DMS 273 (cell line): Measurements from ENCODE around the gene RAB6B.

Source experiments
- DNase-seq: peaks from one replicate; lab custom pipeline; 2025; ENCODE audit not compliant: unreplicated experiment; lab: John Stamatoyannopoulos, UW

The RAB6B gene

DNA sequence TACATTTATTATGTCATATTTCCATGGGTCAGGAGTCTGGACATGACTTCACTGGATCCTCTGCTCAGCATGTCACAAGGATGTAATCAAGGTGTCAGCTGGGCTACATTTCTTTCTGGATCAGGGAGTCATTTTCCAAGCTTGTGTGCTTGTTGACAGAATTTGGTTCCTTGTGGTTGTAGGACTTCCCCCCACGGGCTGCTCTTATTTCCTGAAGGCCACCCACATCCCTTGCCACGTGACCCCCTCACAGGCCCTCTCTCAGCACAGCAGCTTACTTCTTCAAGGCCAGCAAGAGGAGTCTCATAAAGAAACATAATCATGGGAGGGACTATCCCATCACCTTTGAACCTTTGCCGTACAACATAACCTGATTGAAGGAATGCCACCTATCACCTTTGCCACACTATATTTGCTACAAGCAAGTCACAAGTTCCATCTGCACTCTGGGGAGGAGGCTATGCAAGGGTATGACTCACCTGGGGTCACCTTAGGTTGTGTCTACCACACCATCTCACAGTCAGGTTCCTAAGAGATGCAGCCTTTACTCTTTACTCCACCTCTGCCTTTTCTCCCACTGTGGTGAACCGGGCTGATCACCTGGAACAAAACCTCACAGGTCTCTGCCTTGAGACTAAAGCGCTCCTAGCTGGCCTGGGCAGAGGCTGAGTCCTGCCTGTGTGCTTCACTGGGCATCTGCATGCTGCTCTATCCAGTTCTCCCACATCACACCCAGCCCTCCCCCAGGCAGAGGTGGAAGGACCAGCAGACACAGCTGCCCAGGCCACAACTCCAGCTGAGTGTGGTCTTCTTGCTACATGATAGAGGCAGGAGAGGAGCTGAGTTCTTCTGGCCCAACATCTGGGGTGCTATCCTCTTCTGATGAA is 13.5 kb downstream of the RAB6B start:
- no peak for DNase-seq

DNA sequence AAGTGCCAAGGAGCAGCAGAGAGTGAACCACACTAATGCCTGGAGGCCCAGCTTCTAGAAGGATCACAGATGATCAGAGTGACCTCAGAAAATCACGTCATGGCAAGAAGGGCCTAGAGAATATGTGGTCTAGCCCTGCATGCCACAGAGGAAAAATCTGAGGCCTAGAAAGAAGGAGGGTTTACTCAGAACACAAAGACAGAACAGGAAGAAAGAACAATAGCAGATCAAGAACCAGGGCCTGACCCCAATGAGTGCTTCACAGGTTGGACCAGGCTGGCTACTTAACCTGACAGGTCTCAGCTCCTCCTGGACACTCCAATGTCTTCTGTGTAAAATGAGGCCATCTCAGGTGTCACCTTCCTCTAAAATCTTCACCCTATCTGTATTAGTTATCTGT is 14.2 kb downstream of the RAB6B start:
- no peak for DNase-seq

DNA sequence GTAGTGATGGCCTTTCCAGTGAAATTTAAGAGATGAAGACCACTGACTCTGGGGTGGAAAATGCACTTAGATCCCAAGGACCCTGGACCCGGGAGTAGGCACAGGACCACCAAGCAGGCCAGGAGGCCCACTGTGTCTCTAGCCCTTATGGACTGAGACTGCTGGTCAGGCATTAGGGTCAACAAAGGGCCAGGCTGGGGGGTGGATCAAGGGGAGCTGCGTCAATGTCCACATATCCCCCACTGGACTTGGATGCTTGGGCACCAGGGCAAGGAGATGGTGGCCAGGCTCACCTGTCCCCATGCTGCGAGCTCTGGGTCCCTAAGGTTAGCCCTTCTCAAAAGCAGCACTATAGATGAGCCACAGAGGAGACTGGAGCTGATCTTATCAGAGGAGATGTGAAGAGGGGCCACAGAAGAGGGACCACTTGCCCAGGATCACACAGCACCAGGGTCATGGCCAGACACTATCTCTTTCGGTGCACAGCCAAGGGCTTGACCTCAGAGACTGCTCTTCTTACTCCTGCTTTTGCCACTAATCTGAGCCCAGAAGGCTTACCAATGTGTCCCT is 14.7 kb downstream of the RAB6B start:
- DNase-seq, result no peak

DNA sequence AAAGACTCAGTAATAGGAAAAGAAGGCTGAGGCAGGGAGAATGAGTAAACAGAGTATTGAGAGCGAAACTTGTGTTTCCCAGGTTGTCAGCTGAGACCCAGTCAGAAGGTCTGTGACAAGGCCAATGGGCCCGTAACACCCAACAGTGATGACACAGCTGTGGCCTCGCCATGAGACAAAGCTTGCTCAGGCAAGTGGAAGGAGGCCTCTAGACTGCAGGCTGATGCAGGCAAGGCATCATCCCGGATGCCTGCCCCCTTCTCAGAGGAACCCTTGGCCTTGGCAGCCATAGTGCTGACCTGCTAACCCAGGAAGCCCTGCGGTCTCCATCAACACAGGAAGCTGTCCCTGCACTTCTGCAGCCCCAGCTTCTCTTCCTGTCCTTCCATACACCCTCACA is 15.4 kb downstream of the RAB6B start:
- DNase-seq, result no peak

DNA sequence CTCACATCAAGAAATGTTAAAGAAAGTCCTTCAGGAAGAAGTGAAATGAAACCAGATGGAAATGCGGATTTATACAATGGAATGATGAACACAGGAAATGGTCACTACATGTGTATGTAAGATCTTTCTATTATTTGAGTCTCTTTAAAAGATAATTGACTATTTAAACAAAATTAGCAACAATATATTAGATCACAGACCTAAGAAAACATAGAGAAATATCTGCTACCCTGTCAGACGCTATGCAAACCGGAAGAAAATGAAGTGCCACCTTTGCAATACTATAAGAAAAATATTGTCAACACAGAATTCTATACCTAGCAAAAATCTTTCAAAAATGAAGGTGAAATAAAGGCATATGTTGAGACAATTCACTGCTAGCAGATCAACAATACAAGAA is 17.2 kb downstream of the RAB6B start:
- DNase-seq, result no peak

DNA sequence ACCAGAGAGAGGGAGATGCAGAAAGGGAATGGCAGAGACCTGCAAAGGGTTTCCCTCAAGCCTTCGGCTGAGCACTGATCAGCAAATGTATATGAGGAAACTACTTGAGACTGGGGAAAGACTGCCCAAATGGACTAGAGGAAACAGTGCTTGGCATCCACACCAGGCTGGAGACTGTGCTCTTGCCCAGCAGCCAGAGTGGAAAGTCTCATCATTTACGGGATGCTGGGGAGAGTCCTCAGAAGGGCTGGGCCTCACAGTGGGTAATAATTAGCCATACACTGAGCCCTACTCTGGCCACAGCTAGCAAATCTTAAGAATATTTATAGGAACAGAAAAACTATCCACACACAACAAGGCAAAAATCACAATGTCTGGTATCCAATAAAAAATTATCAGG is 18.5 kb downstream of the RAB6B start:
- DNase-seq, result no peak

DNA sequence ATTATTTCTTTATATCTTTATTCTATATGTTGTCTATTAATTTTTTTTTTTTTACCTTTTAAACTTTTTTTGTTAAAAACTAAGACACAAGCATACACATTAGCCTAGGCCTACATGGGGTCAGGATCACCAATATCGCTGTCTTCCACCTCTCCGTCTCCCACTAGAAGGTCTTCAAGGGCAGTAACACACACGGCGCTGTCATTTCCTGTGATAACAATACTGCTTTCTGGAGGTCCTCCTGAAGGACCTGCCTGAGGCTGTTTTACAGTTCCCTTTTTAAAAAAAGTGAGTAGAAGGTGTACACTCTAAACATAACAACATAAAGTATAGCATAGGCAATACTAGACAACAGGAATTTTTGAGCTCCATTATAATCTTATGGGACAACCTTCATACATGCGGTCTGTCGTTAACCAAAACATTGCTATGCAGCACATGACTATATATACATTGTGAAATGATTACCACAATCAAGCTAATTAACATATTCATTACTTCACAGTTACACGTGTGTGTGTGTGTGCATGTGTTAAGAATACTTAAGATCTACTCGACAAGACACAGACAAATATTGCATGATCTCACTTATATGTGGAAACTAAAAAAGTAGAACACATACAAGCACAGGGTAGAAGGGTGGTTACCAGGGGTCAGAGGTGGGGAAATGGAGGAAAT is 20.8 kb downstream of the RAB6B start:
- no peak for DNase-seq

DNA sequence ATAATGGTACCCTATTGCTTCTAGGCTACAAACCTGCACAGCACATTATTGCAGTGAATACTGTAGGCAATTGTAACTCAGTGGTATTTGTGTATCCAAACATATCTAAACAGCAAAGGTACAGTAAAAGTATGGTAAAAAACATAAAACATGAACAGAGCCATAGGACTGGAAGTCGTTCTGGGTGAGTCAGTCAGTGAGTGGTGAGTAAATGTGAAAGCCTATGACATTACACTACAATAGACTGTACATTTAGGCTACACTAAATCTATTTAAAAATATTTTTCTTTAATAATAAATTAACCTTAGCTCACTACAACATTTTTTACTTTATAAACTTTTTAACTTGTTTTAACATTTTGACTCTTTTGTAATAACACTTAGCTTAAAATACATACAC is 21.3 kb downstream of the RAB6B start:
- no peak for DNase-seq

DNA sequence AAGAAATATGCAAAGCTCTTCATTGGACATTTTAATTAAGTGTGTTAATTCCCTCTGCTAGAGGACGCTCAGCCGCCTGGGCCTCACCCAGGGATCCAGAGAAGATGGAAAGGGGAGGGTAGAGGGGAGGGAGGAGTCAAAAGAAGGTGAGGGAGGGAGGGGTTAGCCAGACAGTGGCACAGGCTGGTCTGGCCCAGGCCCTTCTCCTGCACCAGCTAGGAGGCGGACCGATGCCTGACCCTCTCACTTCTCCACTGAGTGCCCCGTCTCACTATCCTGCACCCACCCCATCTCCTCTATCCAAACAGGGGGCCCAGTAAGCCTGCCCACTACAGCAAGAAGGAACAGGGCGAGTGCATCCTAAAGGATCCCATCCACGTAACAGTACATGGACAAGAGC is 22.9 kb downstream of the RAB6B start:
- DNase-seq, result no peak

DNA sequence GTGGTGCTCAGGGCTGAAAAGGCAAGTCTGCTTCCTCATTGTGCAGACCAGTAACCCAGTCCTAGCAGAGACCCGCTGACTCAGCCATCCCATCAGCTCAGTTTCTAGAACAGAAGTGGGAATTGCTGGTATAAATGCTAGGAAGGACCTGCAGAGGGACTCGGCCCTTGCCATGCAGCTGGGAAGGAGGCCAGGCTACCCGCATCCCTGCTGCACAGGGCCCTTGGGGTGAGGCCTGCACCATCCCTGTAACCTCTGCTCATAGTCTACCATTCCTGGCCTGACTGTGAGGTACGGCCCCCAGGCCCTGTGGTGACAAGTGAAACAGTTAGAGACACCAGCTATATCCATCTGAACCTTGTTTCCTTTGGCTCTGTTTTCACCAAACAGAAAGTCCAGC is 23.5 kb downstream of the RAB6B start:
- DNase-seq, result no peak

DNA sequence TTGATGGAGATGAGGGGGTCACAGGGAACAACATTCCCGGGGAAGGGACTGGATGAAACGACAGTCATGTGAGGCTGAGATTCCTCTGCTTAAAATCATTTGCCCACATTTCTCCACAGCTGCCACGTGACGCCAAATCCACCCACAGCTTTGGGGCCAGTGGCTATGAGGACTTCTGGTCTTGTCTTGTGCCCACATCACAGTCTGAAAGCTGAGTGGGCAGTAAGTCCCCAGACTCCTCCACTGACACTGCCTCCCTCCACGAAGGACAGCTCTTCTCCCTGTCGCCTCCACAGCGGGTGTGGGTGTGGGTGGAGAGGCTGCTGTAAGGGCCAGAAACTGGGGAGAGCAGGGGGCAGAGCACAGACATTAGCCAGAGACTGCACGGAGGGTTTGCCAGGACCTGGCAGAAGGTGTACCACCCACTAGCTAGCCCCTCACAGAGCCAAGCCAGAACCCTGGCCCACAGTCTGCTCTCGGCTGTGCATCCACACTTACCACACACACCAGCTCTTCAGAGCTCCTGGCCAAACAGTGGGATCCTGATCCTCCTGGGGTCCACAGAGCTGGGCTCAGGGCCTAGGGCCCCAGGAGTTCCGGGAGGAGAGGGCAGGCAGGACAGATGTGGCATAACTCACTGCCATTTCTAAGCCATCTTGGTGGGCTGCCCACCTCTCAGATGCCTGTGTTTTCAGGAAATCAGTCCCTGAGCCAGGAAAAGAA is 24.2 kb downstream of the RAB6B start:
- DNase-seq, result no peak

DNA sequence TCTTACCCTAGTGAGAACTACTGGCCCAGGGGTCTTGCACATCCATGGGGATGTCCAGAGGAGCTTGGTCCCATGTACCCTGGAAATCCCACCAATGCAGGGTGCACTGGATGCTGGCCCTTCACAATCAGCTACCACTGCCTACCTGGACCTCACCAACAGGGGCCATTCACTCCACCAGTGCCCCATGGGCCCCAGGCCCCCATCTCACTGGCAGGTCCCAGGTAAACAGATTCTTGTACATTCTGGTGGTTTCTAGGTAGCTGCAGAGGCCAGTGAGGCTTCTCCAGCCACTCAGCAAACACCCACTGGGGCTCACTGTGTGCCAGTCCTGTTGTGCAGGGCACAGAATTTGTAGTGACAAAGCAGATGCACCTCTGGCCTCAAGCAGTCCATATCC is 24.9 kb downstream of the RAB6B start:
- no peak for DNase-seq

DNA sequence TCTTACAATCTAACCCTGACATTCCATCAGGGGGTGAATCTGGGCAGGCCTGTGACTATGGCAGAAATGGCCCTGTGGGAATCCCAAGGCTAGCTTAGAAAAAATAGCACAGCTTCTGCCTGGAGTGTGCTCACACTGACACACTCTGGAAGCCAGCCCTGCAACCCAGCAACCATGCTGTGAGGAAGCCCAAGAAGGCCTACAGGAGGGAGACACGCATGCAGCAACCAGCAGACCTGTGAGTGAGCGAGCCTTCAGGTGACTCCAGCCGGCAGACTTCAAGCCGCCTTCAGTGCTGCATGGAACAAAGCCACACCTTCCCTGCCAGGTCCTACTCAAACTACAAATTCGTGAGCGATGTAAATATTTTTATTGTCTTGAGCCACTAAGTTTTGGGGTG is 26.1 kb downstream of the RAB6B start:
- DNase-seq, result no peak

DNA sequence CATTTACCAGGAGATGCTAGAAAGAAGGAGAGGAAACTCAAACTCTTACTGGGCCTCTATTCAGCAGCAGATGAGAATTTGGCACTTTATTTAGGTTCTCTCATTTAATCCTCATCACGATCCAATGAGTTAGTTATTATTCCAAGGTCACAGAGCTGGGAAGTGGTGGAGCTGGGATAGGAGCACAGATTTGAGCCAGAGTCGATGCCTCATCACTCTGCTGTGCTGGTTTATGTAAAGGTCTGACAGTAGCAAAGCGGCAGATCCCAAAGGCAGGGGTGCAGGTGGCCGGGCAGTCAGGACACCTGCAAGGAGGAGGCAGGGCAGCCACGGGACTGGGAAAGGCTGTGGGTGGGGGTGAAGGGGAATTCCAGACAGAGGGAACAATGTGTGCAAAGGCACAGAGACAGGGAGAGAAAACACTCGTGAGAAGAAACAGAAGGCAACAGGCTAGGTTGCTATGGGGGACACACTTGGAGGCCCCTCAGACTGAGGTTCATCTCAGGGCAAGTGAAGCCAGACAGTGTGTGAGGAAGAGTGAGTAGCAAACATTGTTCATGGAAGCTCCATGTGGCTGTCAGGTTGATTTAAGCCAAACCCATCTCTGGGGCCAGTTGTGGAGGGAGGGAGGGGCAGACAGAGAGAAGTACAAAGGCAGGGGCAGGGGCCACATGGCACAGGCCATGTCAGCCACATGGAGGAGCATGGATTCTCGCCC is 26.8 kb downstream of the RAB6B start:
- DNase-seq, result no peak

DNA sequence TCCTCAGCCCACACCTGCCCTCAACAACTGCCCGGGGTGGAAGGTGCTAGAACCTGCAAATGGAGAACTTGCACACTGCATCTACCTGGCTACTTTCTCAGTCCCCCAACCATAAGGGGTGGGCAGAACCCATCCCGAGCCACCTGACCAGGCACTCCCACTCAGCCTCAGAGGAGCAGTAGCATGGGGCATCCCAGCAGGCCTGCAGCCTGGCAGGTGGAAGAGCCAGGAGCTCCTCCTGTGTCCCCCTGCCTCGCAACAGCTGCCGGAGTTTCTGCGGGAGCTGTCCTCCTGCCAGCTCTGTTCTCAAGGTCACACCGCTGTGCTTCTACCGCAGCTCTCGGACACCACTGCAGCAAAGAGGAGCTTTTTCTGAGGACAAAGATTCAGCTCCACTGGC is 27.5 kb downstream of the RAB6B start:
- peak; percentile 55 for DNase-seq

DNA sequence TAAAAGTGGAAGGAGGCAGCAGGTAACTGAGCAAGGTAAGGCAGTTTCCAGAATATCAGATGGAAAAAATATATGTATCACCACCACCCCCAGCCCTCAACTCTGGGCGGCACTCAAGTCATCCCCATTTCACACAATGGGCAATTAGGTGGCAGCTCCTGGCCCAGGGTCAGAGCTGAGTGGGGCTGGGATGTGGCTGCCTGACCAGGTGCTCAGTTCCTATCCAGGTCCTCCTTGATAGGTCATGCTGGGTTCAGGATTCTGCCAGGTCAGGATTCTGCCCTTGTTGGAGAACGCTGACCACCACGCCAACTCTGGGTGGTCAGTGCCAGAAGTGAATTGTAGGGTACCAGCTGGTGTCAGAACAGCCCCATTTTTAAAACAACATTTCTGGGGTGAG is 29.5 kb downstream of the RAB6B start:
- DNase-seq, result no peak

DNA sequence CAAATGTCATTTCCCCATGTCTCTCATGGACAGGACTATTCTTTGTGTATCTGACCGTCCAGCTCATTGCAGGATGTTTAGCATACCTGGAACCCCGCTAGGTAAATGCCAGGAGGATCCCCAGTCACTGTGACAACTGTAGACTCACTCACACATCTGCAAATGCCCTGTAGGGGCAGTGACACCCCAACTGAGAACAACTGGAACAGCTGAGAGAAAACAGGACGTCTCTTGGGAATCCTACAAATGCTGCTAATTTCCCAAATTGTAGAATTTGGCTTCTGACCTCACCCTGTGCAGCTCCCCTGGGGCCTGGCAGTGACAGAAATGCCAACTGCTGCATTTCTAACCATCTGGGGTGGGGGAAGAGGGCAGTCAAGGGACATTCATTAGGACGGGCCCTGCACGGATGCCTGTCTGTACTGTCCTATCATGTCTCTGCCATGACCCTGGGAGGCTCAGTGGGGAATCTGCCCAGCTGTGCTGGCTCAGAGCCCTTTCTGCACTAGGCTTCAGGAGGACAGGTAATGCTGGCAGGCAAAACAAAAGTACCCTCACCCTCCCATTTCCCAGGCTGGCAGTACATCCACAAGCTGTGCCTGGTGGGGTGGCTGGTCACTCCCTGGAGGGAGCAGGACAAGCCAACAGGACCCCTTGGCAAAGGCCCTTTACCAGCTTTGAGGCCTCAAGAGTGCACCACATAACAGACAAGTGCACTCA is 30.4 kb downstream of the RAB6B start:
- peak; percentile 19 for DNase-seq

DNA sequence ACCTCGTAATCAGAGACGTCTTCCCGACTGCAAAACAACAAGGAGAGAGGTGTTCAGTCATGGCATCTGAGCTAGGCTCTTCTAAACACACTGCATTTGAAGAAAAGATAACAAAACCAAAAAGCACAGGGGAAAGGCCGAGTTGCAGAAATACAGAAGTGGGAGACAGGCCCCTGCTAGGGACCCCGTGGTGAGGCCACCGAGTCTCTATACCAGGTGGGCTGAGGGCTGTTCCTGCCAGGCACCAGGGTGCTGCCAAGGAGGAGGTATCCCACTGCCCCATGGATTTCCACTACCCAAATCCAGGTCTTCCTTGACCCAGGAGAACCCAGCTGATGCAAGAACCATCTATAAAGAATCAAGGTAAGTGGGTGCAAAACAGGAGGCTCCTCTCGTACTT is 31.1 kb downstream of the RAB6B start:
- DNase-seq, result no peak

DNA sequence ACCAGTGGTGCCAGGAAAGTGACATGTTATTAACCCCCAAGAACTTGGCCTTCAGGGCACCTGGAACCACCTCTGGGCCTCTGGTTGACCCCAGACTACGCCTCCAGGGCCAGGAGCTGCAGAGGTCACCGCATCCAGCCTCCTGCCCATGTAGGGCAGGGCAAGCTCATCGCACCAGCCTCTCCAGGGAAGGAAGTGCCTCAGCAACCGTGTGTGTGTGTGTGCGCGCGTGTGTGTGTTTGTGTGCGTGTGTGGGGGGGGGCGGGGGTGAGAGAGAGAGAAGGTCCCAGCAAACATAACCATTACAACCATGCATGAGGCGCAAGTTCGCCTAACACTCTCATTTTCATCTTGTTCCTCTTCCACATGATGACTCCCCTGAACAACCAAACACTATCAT is 31.8 kb downstream of the RAB6B start:
- DNase-seq, result no peak

DNA sequence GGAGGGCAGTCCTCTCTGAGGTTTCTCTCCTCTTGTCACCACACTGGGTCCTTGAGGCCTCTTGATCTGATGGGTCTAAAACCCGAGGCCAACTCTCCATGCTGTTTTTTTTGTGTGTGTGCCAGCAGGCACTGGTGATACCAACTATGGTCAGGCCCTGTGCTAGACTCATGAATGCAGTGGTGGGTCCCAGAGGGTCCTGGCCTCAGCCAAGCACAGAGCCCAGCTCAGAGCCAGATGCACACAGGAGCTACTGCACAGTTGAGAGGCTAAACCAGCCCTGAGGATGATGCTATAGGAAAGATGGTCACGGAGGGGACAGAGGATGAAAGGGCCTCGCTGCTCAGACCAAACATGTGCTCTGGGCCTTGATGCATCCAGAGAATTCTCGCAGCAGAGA is 33.5 kb downstream of the RAB6B start:
- no peak for DNase-seq
